HG02870 (cell line): Measurements from ENCODE around the gene LYPD6.
"Not testable (repeated sequence)": the region's sequence is repeated elsewhere in the genome, so short reads cannot be mapped to it uniquely, and the experiment has no call there.

ENCODE experiments used
- ATAC-seq: cut with Tn5 transposase; IDR thresholded peaks from one replicate; pipeline ENCODE4 v1.9.1; 2021; ENCODE audit warnings: mild to moderate bottlenecking, moderate library complexity; ENCODE audit not compliant: unreplicated experiment

The LYPD6 gene

GRCh38 chr2:149499204-149499603 lies 168.8 kb downstream of the LYPD6 start:
- not testable (repeated sequence) for ATAC-seq

DNA sequence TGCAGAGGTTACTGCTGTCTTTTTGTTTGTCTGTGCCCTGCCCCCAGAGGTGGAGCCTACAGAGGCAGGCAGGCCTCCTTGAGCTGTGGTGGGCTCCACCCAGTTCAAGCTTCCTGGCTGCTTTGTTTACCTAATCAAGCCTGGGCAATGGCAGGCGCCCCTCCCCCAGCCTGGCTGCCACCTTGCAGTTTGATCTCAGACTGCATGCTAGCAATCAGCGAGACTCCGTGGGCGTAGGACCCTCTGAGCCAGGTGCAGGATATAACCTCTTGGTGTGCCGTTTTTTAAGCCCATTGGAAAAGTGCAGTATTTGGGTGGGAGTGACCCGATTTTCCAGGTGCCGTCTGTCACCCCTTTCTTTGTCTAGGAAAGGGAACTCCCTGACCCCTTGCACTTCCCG lies 176.4 kb downstream of the LYPD6 start:
- not testable (repeated sequence) for ATAC-seq

DNA sequence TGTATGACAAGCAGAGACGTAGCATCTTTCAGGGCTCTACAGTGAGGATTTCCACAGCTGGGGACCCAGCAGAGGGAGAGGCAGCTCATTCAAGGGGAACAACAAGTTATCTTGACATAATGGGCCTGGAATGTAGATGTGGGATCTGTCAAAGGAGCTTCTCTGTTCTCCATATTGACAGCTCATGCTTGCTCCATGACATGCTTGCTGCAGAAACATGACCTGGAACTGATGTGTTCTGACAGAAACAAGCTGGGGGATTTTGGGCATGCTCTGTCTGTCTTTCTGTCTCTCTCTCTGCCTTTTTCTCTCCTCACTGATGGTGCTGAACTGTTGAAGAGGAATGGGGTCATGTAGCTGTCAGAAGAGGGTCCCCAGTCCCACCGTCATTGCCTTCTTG lies 177.6 kb downstream of the LYPD6 start:
- no peak for ATAC-seq

- ATAC-seq: no peak
Measured at GRCh38 chr2:149513461-149513860, 183.1 kb downstream of the LYPD6 start.
